HG03565 (cell line): ENCODE data around the gene BTN1A1.
"Not testable (repeated sequence)": the region's sequence is repeated elsewhere in the genome, so short reads cannot be mapped to it uniquely, and the experiment has no call there.

Experiments
- ATAC-seq: cut with Tn5 transposase; IDR thresholded peaks from one replicate; pipeline ENCODE4 v1.9.1; 2021; ENCODE audit warnings: mild to moderate bottlenecking, moderate library complexity; ENCODE audit not compliant: unreplicated experiment

The BTN1A1 gene

GRCh38 chr6:26507658-26508057 is 7.6 kb downstream of the BTN1A1 start:
- ATAC-seq: no peak

GRCh38 chr6:26511033-26511432 is 10.9 kb downstream of the BTN1A1 start:
- not testable (repeated sequence) for ATAC-seq

- no peak for ATAC-seq
These were observed 14.9 kb downstream of the BTN1A1 start for GRCh38 chr6:26514984-26515383.

GRCh38 chr6:26516481-26517427 is 16.7 kb downstream of the BTN1A1 start:
- no peak for ATAC-seq

GRCh38 chr6:26519359-26519758 is 19.3 kb downstream of the BTN1A1 start:
- ATAC-seq: no peak

GRCh38 chr6:26520237-26520849 is 20.2 kb downstream of the BTN1A1 start:
- ATAC-seq: peak; percentile 18

GRCh38 chr6:26520850-26521599 is 20.9 kb downstream of the BTN1A1 start:
- peak; percentile 35 for ATAC-seq

GRCh38 chr6:26521600-26522391 is 21.7 kb downstream of the BTN1A1 start:
- ATAC-seq: peak; percentile 53

GRCh38 chr6:26522486-26523228 is 22.6 kb downstream of the BTN1A1 start:
- not testable (repeated sequence) for ATAC-seq

GRCh38 chr6:26524314-26524713 is 24.2 kb downstream of the BTN1A1 start:
- ATAC-seq: not testable (repeated sequence)

GRCh38 chr6:26524722-26525370 is 24.7 kb downstream of the BTN1A1 start:
- no peak for ATAC-seq

- ATAC-seq: no peak
These were observed 25.7 kb downstream of the BTN1A1 start for GRCh38 chr6:26525838-26526237.

- ATAC-seq: no peak
These were observed 26.8 kb downstream of the BTN1A1 start for GRCh38 chr6:26526928-26527327.

- ATAC-seq: no peak
These were observed 30.1 kb downstream of the BTN1A1 start for GRCh38 chr6:26530203-26530602.

- ATAC-seq: no peak
These were observed 31.8 kb downstream of the BTN1A1 start for GRCh38 chr6:26531897-26532296.

- ATAC-seq: no peak
These were observed 32.8 kb downstream of the BTN1A1 start for GRCh38 chr6:26532699-26533531.

- no peak for ATAC-seq
These were observed 33.4 kb downstream of the BTN1A1 start for GRCh38 chr6:26533532-26533931.

- ATAC-seq: no peak
These were observed 34.8 kb downstream of the BTN1A1 start for GRCh38 chr6:26534681-26535465.
